ENCODE measurements around the gene ZNF672.

Gene ZNF672

GRCh38 chr1:248890549-248891498, 52.8 kb downstream of the ZNF672 start:
- no peak overlapping the region for H3K4me3 ChIP-seq (ENCODE audit: low read depth, low read length)
- no peak for TF ChIP-seq CTCF (IDR thresholded peaks at IDR 0.05; ENCODE audit: control insufficient read depth, extremely low read depth, insufficient read depth)
- no peak for DNase-seq (ENCODE audit: low read depth)

GRCh38 chr1:248891758-248892157, 53.7 kb downstream of the ZNF672 start:
- H3K4me3 ChIP-seq (ENCODE audit: low read depth, low read length) = no peak overlapping the region
- TF ChIP-seq CTCF (IDR thresholded peaks at IDR 0.05; ENCODE audit: control insufficient read depth, extremely low read depth, insufficient read depth) = no peak

GRCh38 chr1:248892590-248892989, 54.6 kb downstream of the ZNF672 start:
- no peak overlapping the region for H3K4me3 ChIP-seq (ENCODE audit: low read depth, low read length)
- no peak for TF ChIP-seq CTCF (IDR thresholded peaks at IDR 0.05; ENCODE audit: control insufficient read depth, extremely low read depth, insufficient read depth)
- no peak for DNase-seq (ENCODE audit: low read depth)

More at GRCh38 chr1:248891758-248892157, 53.7 kb downstream of the ZNF672 start:
- DNase-seq (ENCODE audit: low read depth) = no peak

- TF ChIP-seq CTCF (IDR thresholded peaks at IDR 0.05; ENCODE audit: control insufficient read depth, extremely low read depth, insufficient read depth) = no peak
- DNase-seq (ENCODE audit: low read depth) = no peak
Measured at GRCh38 chr1:248894837-248895236, 56.8 kb downstream of the ZNF672 start.

GRCh38 chr1:248897412-248898337, 59.7 kb downstream of the ZNF672 start:
- no peak overlapping the region for H3K4me3 ChIP-seq (ENCODE audit: low read depth, low read length)
- no peak for DNase-seq (ENCODE audit: low read depth)
- no peak for TF ChIP-seq CTCF (IDR thresholded peaks at IDR 0.05; ENCODE audit: control insufficient read depth, extremely low read depth, insufficient read depth)

More at GRCh38 chr1:248894837-248895236, 56.8 kb downstream of the ZNF672 start:
- H3K4me3 ChIP-seq (ENCODE audit: low read depth, low read length) = no peak overlapping the region

Data from LNCaP clone FGC (cell line).